T-helper 1 cell treated with Interleukin-12 subunit alpha and Interleukin-12 subunit beta and Interleukin-4 antibody, amounts not matched to agents 30 ng/mL and 1 ng/mL, for 36 hours (primary cell): ENCODE data around the gene ABCF2. TPM values are rescaled to one million over a fixed set of nuclear protein-coding genes. Genes with fewer than 3 reads are reported as not detected.

ENCODE experiments used
- intact Hi-C: fragments of 100-400 bp; cut with micrococcal nuclease; formaldehyde crosslinking; loops from one replicate; pipeline ENCODE4 v1.15.1; 2024
- total RNA-seq: library from RNA; stranded (reverse); gene quantifications from 2 replicates; pipeline ENCODE4 v1.2.3, GENCODE V29; 2022

The ABCF2 gene
- total RNA-seq, 1 donor from 2014 or later, result 47.8 TPM

DNA sequence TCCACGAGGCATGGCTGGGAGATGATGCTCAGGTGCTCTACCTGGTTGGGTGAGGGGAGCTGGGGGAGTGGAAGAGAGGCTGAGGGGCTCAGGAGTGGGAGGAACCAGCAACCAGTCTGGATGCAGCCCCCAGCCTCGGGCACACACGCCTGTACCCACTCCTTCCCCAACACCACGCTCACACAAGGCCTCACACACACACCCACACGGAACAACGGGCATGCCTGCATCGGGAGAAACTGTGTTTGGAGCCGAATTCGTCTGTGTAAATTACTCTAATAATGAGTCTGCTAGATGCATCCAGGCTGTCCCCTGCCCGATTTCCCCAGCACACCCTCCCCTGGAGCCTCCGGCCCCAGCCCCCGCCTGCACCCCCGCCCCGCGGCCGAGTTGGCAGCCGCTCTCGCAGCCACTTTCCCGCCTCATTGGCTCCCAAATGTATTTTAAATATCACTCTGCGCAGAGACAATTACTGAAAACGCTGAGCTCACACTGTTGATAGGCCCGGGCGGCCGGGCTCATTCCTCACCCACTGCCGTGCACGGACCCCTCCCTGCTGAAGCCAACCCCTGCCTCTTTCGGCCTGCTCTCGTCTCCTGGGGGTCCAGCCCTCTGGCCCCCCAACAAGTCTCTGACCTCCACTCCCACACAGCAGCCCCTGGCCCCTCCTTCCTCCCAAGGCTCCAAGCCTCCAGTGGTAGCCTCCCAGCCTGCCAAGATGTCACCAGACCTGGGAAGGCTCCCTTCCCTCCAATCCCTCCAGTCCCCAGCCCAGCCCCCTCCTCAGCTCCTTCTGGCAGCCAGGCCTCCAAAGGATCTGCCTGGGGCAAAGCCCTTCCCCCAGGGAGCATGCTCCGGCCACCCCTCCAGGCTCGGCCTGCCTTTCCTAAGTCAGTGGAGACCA lies 27.8 kb downstream of the ABCF2 start:
- intact Hi-C loops, result no loop called here

- intact Hi-C loops, result no loop called here
Measured at GRCh38 chr7:151197932-151198331, 29.1 kb downstream of the ABCF2 start.

GRCh38 chr7:151195616-151196450 lies 31.2 kb downstream of the ABCF2 start:
- intact Hi-C loops, result no loop called here

GRCh38 chr7:151194188-151194587 lies 32.8 kb downstream of the ABCF2 start:
- intact Hi-C loops, result no loop called here

DNA sequence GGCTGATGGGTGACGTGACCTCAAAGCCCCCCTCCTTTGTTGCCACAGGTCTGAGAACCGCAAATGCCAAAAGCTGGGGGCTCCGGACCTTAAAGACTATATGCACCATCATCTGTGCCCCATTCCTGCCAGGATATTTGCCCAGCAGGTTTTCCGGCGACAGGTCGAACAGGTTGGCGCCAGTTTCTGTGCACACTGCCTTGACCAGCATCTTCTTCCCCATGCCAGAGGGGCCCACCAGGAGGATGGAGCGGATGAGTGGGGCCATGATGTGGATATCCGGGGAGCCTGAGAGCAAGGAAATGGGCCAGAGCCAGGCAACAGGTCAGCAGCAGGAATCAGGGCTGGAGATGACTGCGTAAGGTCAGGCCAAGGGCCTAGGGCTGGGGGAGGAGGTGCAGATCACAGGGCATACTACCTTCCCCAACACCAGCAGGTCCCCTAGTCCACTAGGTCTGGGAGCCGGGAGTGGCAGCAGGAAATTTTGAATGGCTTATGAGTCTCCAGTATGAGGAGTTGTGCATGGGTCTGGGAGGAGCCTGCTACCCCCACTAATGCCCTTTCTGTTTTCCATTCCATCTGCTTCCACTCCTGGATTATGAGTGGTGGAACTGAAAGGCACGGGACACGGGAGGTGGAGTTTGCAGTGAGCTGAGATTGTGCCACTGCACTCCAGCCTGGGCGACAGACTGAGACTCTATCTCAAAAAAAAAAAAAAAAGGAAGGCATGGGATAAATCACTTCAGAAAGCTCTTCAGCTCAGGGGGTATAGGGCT lies 33.6 kb downstream of the ABCF2 start:
- intact Hi-C loops, result no loop called here

DNA sequence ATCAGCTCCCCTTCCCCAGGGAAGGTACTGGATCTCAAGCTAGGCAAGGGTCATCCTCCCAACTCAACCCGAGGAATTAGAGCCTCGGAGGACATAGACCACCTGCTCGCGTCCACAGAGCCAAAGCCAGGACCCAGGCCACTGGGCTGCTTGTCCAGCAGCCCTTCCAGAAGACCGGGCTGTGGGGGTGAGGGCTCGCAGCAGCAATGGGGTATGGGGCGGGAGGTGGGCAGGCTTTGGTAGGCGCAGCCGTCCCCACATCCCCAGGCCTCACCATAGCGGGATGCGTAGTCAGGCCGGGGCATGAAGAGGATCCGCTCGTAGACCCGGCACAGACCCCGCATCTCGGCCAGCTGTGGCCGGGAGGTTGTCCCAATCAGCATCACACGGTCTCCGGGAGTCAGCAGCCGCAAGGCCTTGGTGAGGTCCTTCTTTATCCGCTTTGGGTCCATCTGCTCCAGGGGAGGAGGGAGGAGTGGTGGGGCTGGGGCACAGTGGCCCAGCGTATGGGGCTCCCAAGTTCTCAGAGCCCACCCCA lies 34.9 kb downstream of the ABCF2 start:
- intact Hi-C loops, result no loop called here

DNA sequence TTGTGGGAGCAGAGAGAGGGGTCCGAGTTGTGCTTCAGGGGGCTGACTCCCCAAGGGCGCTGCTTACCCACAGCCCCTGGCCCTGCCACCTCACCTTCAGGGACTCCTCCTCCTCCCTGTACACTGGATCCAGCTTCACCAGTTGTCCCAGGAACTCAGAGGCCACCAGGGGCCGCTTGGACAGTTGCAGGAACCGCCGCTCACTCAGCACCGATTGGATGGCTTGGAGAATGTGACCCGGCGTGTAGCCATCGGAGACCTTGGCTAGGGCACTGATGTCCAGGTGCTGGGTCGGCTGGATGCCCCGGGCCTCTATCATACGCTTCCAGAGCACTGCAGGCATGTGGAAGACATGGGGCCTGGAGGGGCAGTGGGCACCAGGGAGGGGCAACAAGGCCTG lies 35.5 kb downstream of the ABCF2 start:
- intact Hi-C loops, result no loop called here

DNA sequence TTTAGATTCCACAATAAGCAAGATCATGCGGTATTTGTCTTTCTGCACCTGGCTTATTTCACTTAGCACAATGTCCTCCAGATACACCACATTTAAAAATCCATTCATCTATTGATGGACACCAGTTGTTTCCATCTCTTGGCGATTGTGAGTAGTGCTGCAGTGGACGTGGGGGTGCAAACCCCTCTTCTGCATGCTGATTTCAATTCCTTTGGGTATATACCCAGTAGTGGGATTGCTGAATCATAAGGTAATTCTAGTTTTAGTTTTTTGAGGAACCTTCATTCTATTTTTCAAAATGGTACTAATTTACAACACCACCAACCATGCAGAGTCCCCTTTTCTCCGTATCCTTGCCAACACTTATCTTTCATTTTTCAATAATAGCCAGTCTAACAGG lies 38.0 kb downstream of the ABCF2 start:
- intact Hi-C loops, result no loop called here

DNA sequence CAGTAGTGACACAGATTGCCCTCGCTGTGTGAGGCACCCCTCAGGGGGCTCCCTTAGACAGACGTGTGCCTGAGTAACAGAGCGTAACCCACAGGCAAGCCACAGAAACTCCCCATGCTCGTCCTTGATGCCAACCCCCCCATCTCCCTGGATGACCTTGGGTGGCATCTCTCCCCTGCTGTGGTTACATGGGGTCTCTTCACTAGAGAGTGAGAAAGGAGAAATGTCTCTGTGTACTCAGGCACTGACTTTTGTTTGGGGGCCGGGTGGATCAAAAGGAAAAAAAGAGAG lies 38.8 kb downstream of the ABCF2 start:
- intact Hi-C loops, result no loop called here

DNA sequence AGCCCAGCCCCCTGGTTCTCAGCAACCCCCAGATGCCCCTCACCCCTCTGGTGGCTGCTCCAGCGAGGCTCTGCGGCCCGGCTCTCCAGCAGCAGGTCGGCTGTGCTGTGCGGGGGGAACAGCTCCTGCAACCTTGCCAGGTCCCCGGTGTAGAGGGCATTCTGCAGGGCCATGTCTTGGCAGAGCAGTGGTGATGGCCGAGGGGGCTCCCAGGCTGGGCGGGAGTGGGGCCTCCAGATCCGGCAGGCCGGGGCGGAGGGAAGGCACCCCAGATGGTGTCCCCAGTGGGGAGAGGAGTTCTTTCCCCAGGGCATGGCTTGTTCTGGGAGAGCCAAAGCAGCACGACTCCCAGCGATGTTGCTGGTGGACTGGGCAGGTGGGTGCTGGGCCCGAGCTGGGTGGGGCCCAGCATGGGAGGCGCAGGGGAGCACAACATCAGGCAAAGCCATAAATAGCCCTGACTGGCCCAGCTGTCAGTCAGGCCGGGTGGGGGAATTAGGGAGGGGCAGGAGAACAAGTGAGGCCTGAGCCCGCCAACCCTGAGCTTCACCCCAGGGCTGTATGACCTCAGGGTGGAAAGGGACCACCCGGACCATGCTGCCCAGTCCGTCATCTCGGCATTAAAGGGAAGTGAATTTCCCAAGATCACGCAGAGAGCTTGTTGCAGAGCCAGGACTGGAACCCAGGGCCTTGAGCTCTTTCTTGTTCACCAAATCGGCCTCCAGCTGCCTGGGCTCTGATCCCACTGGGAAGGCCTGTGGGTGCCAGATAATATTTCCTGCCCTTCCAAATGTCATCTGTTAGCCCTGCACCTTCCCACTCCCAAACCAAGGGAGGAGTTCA lies 39.4 kb downstream of the ABCF2 start:
- intact Hi-C loops, result no loop called here

GRCh38 chr7:151186640-151187408 lies 40.2 kb downstream of the ABCF2 start, which contains the start of gene ASB10:
Gene ASB10, minus strand, starts transcription at chr7:151187250. Its CDS starts 120 bp downstream, at chr7:151187130.
- intact Hi-C loops, result no loop called here

- intact Hi-C loops, result no loop called here
Measured at GRCh38 chr7:151185762-151186639, 41.0 kb downstream of the ABCF2 start.

DNA sequence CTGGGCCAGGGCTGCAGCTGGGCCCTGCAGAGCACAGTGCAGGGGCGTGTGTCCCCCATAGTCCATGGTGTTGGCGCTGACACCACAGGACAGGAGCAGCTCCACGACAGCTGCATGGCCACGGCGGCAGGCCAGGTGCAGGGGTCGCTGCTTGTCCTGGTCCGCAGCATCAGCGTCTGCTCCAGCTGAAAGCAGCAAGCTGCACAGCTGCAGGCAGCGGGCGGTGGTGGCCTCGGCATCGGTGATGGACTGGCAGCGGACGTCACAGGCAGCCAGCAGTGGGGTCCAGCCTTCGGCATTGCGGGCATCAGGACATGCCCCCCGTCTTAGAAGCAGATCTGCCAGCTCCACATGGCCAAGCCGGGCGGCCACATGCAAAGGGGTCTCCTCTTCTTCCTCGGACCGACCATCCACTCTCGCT lies 46.0 kb downstream of the ABCF2 start:
- intact Hi-C loops, result no loop called here

GRCh38 chr7:151179946-151180345 lies 47.1 kb downstream of the ABCF2 start:
- intact Hi-C loops, result no loop called here

GRCh38 chr7:151179287-151179860 lies 47.6 kb downstream of the ABCF2 start:
- intact Hi-C loops, result no loop called here

DNA sequence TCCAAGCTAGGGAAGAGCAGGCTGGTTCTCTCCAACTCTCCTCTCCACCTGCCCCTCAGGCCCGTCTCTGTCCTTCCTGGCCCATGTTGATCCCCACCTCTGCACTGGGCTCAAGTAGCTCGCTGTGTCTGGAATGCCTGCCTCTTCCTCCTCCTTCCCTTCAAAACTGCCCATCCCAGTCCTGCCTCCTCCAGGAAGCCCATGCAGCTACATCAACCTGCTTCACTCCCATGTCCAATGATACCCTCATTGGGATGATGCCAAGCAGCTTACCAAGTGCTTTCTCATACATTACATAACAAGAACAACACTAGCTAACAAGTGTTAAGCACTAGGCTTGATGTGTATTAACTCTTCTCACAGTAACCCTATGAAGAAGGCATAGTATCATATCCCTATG lies 48.2 kb downstream of the ABCF2 start:
- intact Hi-C loops, result no loop called here

- intact Hi-C loops, result no loop called here
Measured at GRCh38 chr7:151178236-151178635, 48.8 kb downstream of the ABCF2 start.

GRCh38 chr7:151177310-151177709 lies 49.7 kb downstream of the ABCF2 start:
- intact Hi-C loops, result no loop called here
